ENCODE results near the gene SPATA13.

Gene SPATA13

GRCh38 chr13:24134757-24135156, 25.8 kb upstream of the SPATA13 start:
- H3K4me2 ChIP-seq = no peak overlapping the region
- H3K36me3 ChIP-seq (ENCODE audit: insufficient read depth) = no peaks in the 10 kb centered on the region
- no peaks in the 10 kb centered on the region for H3K27me3 ChIP-seq (ENCODE audit: insufficient read depth, low read depth)
- no peak overlapping the region for H3K4me3 ChIP-seq (IDR thresholded peaks at IDR 0.05; ENCODE audit: insufficient read depth, low read depth, low read length)
- no peak overlapping the region for H3K9ac ChIP-seq
- H4K20me1 ChIP-seq (ENCODE audit: insufficient read depth) = no peaks in the 10 kb centered on the region
- no peak overlapping the region for H3K27ac ChIP-seq
- H3K4me1 ChIP-seq (ENCODE audit: low read depth, poor library complexity, severe bottlenecking) = no peaks in the 10 kb centered on the region
- H3K79me2 ChIP-seq (ENCODE audit: insufficient read depth, low read depth) = no peaks in the 10 kb centered on the region
- H2AFZ ChIP-seq (ENCODE audit: low read depth) = no peak overlapping the region
- TF ChIP-seq CTCF (conservative IDR thresholded peaks at IDR 0.05; ENCODE audit: low read depth, low read length) = no peak

GRCh38 chr13:24135674-24136300, 24.7 kb upstream of the SPATA13 start:
- TF ChIP-seq CTCF (conservative IDR thresholded peaks at IDR 0.05; ENCODE audit: low read depth, low read length) = no peak
- Histone ChIP-seq H3K4me1 (ENCODE audit: low read depth, poor library complexity, severe bottlenecking) (no peaks in the 10 kb centered on the region), H3K4me3 (IDR thresholded peaks at IDR 0.05; ENCODE audit: insufficient read depth, low read depth, low read length) (no peak overlapping the region), H3K27me3 (ENCODE audit: insufficient read depth, low read depth) (no peaks in the 10 kb centered on the region), H3K27ac (no peak overlapping the region), H3K36me3 (ENCODE audit: insufficient read depth) (no peaks in the 10 kb centered on the region), H2AFZ (ENCODE audit: low read depth) (no peak overlapping the region), H3K4me2 (no peak overlapping the region), H3K79me2 (ENCODE audit: insufficient read depth, low read depth) (no peaks in the 10 kb centered on the region), H4K20me1 (ENCODE audit: insufficient read depth) (no peaks in the 10 kb centered on the region), H3K9ac (no peak overlapping the region)

DNA sequence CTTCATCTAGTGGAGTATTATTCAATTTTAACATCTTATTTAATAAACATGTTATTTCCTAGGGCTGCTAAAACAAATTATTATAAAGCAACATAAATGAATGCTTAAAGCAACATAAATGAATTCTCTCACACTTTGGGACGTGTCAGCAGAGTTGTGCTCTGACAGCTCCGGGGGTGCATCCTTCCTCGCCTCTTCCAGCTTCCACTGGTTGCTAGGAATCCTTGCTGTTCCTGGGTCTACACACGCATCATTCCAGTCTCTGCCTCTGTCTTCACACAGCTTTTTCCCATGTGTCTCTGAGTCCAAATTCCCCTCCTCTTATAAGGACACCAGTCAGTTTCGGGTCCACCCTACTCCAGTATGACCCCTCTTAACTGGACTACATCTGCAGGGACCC, 21.6 kb upstream of the SPATA13 start:
- TF ChIP-seq CTCF (conservative IDR thresholded peaks at IDR 0.05; ENCODE audit: low read depth, low read length) = no peak
- Histone ChIP-seq H3K79me2 (ENCODE audit: insufficient read depth, low read depth) (no peaks in the 10 kb centered on the region), H3K4me3 (IDR thresholded peaks at IDR 0.05; ENCODE audit: insufficient read depth, low read depth, low read length) (no peak overlapping the region), H3K27me3 (ENCODE audit: insufficient read depth, low read depth) (no peaks in the 10 kb centered on the region), H3K36me3 (ENCODE audit: insufficient read depth) (no peaks in the 10 kb centered on the region), H3K9ac (no peak overlapping the region), H3K4me2 (no peak overlapping the region), H3K27ac (no peak overlapping the region), H3K4me1 (ENCODE audit: low read depth, poor library complexity, severe bottlenecking) (no peaks in the 10 kb centered on the region), H2AFZ (ENCODE audit: low read depth) (no peak overlapping the region), H4K20me1 (ENCODE audit: insufficient read depth) (no peaks in the 10 kb centered on the region)

- no peak overlapping the region for H3K4me2 ChIP-seq
- H3K36me3 ChIP-seq (ENCODE audit: insufficient read depth) = no peaks in the 10 kb centered on the region
- no peaks in the 10 kb centered on the region for H4K20me1 ChIP-seq (ENCODE audit: insufficient read depth)
- no peak overlapping the region for H3K9ac ChIP-seq
- H3K4me1 ChIP-seq (ENCODE audit: low read depth, poor library complexity, severe bottlenecking) = no peaks in the 10 kb centered on the region
- H3K4me3 ChIP-seq (IDR thresholded peaks at IDR 0.05; ENCODE audit: insufficient read depth, low read depth, low read length) = no peak overlapping the region
- no peaks in the 10 kb centered on the region for H3K79me2 ChIP-seq (ENCODE audit: insufficient read depth, low read depth)
- no peaks in the 10 kb centered on the region for H3K27me3 ChIP-seq (ENCODE audit: insufficient read depth, low read depth)
- H2AFZ ChIP-seq (ENCODE audit: low read depth) = no peak overlapping the region
- TF ChIP-seq CTCF (conservative IDR thresholded peaks at IDR 0.05; ENCODE audit: low read depth, low read length) = no peak
- no peak overlapping the region for H3K27ac ChIP-seq
These were observed 19.1 kb upstream of the SPATA13 start for GRCh38 chr13:24141333-24141910.

Measured in KMS-11 (cell line).